Neural cell (in vitro differentiated cells): ENCODE measurements around the gene SLC44A5. TPM values are rescaled to one million over a fixed set of nuclear protein-coding genes. Genes with fewer than 3 reads are reported as not detected.

Experiments
- H2AFZ ChIP-seq: fragments of 200-600, 300-800 bp; sonication (generic), shearing (Covaris generic); 2 replicates; pipeline ENCODE4 v1.6.0; 2014; ENCODE audit warnings: low read depth, mild to moderate bottlenecking, antibody characterized with exemption, low read length, moderate library complexity
- H3F3A ChIP-seq: fragments of 200-600 bp; shearing (Covaris generic); 2 replicates; pipeline ENCODE4 v1.6.1; 2016; ENCODE audit warnings: mild to moderate bottlenecking, moderate library complexity, mixed read lengths, antibody characterized with exemption, low read length; ENCODE audit not compliant: insufficient read depth, poor library complexity, severe bottlenecking
- H3K27ac ChIP-seq: fragments of 200-600, 300-800 bp; sonication (generic), shearing (Covaris generic); 2 replicates; pipeline ENCODE4 v1.5.1; 2014; ENCODE audit warnings: mild to moderate bottlenecking, low read length, moderate library complexity
- H3K27me3 ChIP-seq: fragments of 300-800, 200-600 bp; sonication (generic), shearing (Covaris generic); 2 replicates; pipeline ENCODE4 v1.6.0; 2014; ENCODE audit warnings: mild to moderate bottlenecking, low read depth, low read length, moderate library complexity; ENCODE audit not compliant: insufficient read depth
- H3K36me3 ChIP-seq: fragments of 300-800, 200-600 bp; sonication (generic), shearing (Covaris generic); 2 replicates; pipeline ENCODE4 v1.5.1; 2014; ENCODE audit warnings: mild to moderate bottlenecking, antibody characterized with exemption, low read length, moderate library complexity; ENCODE audit not compliant: insufficient read depth
- H3K4me2 ChIP-seq: fragments of 300-800, 200-600 bp; sonication (generic), shearing (Covaris generic); 2 replicates; pipeline ENCODE4 v1.6.0; 2014; ENCODE audit warnings: mild to moderate bottlenecking, low read length
- H3K4me3 ChIP-seq: fragments of 300-800, 200-600 bp; sonication (generic), shearing (Covaris generic); 2 replicates; pipeline ENCODE4 v1.5.1; 2014; ENCODE audit warnings: mild to moderate bottlenecking, low read length, moderate library complexity
- H3K79me2 ChIP-seq: fragments of 200-600 bp; shearing (Covaris generic); replicated peaks from 2 replicates; pipeline ENCODE4 v1.6.0; 2014; ENCODE audit warnings: mild to moderate bottlenecking, low read length, moderate library complexity; ENCODE audit not compliant: insufficient read depth
- H3K9ac ChIP-seq: fragments of 300-800, 200-600 bp; sonication (generic), shearing (Covaris generic); 2 replicates; pipeline ENCODE4 v1.6.1; 2016; ENCODE audit warnings: mild to moderate bottlenecking, low read length, mixed read lengths
- H3K9me2 ChIP-seq: fragments of 200-600 bp; shearing (Covaris generic); 2 replicates; pipeline ENCODE4 v1.6.1; 2016; ENCODE audit warnings: mild to moderate bottlenecking, low read length, mixed read lengths; ENCODE audit not compliant: insufficient read depth
- H3K9me3 ChIP-seq: fragments of 200-600, 300-800 bp; sonication (generic), shearing (Covaris generic); 2 replicates; pipeline ENCODE4 v1.6.1; 2016; ENCODE audit warnings: mild to moderate bottlenecking, mixed run types, low read length, moderate library complexity, mixed read lengths
- H4K20me1 ChIP-seq: fragments of 200-600 bp; shearing (Covaris generic); 2 replicates; pipeline ENCODE4 v1.6.1; 2016; ENCODE audit warnings: mild to moderate bottlenecking, mixed run types; ENCODE audit not compliant: insufficient read depth
- EP300 ChIP-seq: fragments of 450-650 bp; conservative IDR thresholded peaks from 2 replicates; pipeline ENCODE4 v1.6.1; 2014; ENCODE audit warnings: antibody characterized with exemption, mild to moderate bottlenecking, moderate library complexity; ENCODE audit not compliant: poor library complexity, severe bottlenecking
- EZH2 ChIP-seq: fragments of 200-600, 300-800 bp; shearing (Covaris generic), sonication (generic); IDR thresholded peaks from 2 replicates; pipeline ENCODE4 v1.6.1; 2014; ENCODE audit warnings: antibody characterized with exemption, low read length, borderline replicate concordance, mild to moderate bottlenecking; ENCODE audit not compliant: insufficient read depth, poor library complexity, severe bottlenecking
- MXI1 ChIP-seq: fragments of 450-650 bp; conservative IDR thresholded peaks from 2 replicates; pipeline ENCODE4 v1.6.1; 2014; ENCODE audit warnings: antibody characterized with exemption, mild to moderate bottlenecking; ENCODE audit not compliant: poor library complexity, severe bottlenecking
- POLR2AphosphoS5 ChIP-seq: IDR thresholded peaks from 2 replicates; pipeline ENCODE4 v1.6.1; 2012
- RAD21 ChIP-seq: fragments of 450-650 bp; conservative IDR thresholded peaks from 2 replicates; pipeline ENCODE4 v1.6.1; 2014; ENCODE audit warnings: antibody characterized with exemption, mild to moderate bottlenecking, moderate library complexity
- SMC3 ChIP-seq: fragments of 450-650 bp; conservative IDR thresholded peaks from 2 replicates; pipeline ENCODE4 v1.6.1; 2014; ENCODE audit warnings: antibody characterized with exemption, mild to moderate bottlenecking, moderate library complexity; ENCODE audit not compliant: poor library complexity
- TAF1 ChIP-seq: IDR thresholded peaks from 2 replicates; pipeline ENCODE4 v1.6.1; 2012; ENCODE audit warnings: low read depth
- polyA plus RNA-seq: library from polyadenylated mRNA; depleted of rRNA; stranded (reverse); fragments of >200 nt; gene quantifications from 2 replicates; pipeline ENCODE4 v1.2.3, GENCODE V29; 2014
- TF ChIP-seq, protein P1 (sequence below): IDR thresholded peaks from 2 replicates; pipeline ENCODE4 v1.6.1; 2012; ENCODE audit warnings: borderline replicate concordance
- TF ChIP-seq, protein P2 (sequence below): fragments of 450-650 bp; IDR thresholded peaks from 2 replicates; pipeline ENCODE4 v1.5.1; 2014; ENCODE audit warnings: antibody characterized with exemption, mild to moderate bottlenecking, moderate library complexity; ENCODE audit not compliant: poor library complexity, severe bottlenecking

The SLC44A5 gene
- polyA plus RNA-seq, 1 donor from 2014 or later, result 53.0 TPM

DNA sequence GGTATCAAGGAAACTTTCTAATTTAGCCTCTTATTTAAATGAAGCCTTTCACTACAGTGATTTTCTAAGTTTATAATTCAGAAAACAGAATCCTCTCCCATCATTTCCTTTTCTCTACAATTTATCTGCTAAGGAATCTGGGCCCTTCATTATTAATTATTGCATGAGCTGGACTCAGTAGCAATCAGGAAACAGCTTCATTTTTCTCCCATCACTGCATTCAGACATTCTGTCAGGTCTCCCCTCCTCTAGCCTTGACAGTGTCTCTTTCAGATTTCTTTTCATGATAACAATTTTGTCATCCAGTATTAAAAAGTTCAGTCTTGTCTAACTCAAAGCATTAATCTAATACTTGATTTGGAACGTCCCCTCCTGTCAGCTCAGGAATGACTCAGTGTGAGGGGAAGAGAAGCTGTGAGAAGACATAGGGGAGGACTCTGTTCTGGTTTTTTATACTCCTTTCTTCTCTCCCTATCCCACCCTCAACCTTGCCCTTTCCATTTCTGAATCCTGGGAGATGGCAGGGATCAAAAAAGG is 28.1 kb downstream of the SLC44A5 start:
- Histone ChIP-seq H3K9me3 (no peaks in the 10 kb centered on the region), H3K27me3 (no peaks in the 10 kb centered on the region), H3K4me2 (no peak overlapping the region), H3K9ac (no peak overlapping the region), H4K20me1 (no peaks in the 10 kb centered on the region), H3K9me2 (no peaks in the 10 kb centered on the region), H2AFZ (no peak overlapping the region), H3K36me3 (no peaks in the 10 kb centered on the region), H3F3A (no peaks in the 10 kb centered on the region), H3K4me3 (no peak overlapping the region), H3K79me2 (peaks cover 7% of the 10 kb centered on the region), H3K27ac (no peak overlapping the region)
- no peak for TF ChIP-seq RAD21
- no peak for TF ChIP-seq EZH2
- no peak for TF ChIP-seq POLR2AphosphoS5
- TF ChIP-seq, protein P1, sequence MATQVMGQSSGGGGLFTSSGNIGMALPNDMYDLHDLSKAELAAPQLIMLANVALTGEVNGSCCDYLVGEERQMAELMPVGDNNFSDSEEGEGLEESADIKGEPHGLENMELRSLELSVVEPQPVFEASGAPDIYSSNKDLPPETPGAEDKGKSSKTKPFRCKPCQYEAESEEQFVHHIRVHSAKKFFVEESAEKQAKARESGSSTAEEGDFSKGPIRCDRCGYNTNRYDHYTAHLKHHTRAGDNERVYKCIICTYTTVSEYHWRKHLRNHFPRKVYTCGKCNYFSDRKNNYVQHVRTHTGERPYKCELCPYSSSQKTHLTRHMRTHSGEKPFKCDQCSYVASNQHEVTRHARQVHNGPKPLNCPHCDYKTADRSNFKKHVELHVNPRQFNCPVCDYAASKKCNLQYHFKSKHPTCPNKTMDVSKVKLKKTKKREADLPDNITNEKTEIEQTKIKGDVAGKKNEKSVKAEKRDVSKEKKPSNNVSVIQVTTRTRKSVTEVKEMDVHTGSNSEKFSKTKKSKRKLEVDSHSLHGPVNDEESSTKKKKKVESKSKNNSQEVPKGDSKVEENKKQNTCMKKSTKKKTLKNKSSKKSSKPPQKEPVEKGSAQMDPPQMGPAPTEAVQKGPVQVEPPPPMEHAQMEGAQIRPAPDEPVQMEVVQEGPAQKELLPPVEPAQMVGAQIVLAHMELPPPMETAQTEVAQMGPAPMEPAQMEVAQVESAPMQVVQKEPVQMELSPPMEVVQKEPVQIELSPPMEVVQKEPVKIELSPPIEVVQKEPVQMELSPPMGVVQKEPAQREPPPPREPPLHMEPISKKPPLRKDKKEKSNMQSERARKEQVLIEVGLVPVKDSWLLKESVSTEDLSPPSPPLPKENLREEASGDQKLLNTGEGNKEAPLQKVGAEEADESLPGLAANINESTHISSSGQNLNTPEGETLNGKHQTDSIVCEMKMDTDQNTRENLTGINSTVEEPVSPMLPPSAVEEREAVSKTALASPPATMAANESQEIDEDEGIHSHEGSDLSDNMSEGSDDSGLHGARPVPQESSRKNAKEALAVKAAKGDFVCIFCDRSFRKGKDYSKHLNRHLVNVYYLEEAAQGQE, result no peak
- no peak for TF ChIP-seq SMC3
- TF ChIP-seq, protein P2, sequence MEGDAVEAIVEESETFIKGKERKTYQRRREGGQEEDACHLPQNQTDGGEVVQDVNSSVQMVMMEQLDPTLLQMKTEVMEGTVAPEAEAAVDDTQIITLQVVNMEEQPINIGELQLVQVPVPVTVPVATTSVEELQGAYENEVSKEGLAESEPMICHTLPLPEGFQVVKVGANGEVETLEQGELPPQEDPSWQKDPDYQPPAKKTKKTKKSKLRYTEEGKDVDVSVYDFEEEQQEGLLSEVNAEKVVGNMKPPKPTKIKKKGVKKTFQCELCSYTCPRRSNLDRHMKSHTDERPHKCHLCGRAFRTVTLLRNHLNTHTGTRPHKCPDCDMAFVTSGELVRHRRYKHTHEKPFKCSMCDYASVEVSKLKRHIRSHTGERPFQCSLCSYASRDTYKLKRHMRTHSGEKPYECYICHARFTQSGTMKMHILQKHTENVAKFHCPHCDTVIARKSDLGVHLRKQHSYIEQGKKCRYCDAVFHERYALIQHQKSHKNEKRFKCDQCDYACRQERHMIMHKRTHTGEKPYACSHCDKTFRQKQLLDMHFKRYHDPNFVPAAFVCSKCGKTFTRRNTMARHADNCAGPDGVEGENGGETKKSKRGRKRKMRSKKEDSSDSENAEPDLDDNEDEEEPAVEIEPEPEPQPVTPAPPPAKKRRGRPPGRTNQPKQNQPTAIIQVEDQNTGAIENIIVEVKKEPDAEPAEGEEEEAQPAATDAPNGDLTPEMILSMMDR, result no peak
- TF ChIP-seq MXI1, result no peak
- TF ChIP-seq TAF1, result no peak
- TF ChIP-seq EP300, result no peak

DNA sequence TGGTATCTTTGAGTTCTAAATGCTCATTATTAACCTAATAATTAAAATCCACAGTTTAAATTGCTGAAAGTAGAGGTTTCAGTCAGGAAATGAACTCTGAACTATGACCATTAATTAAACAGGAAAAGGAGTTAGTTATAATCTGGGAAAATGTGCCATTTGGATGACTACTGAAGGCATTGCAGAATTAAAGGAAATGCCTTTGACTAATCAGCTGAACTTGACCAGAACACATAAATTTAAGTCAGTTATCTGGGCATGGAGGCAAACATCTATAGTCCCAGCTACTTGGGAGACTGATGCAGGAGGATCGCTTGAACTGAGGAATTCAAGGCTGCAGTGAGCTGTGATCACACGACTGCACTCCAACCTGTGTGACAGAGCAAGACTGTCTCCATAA is 31.9 kb downstream of the SLC44A5 start:
- H4K20me1 ChIP-seq, result no peaks in the 10 kb centered on the region
- TF ChIP-seq MXI1 (no peak), EZH2 (no peak), TAF1 (no peak), SMC3 (no peak), RAD21 (no peak), POLR2AphosphoS5 (no peak), EP300 (no peak)
- TF ChIP-seq, protein P1, result no peak
- TF ChIP-seq, protein P2, result no peak

More for the DNA sequence above, 31.9 kb downstream of the SLC44A5 start:
- Histone ChIP-seq H2AFZ (no peak overlapping the region), H3K79me2 (peaks cover 7% of the 10 kb centered on the region), H3K4me3 (no peak overlapping the region), H3K27me3 (no peaks in the 10 kb centered on the region), H3K36me3 (no peaks in the 10 kb centered on the region), H3F3A (no peaks in the 10 kb centered on the region), H3K27ac (no peak overlapping the region), H3K4me2 (no peak overlapping the region), H3K9ac (no peak overlapping the region), H3K9me2 (no peaks in the 10 kb centered on the region), H3K9me3 (no peaks in the 10 kb centered on the region)
